HT1080 (cell line): Measurements from ENCODE around the gene TTF1. TPM values are rescaled to one million over a fixed set of nuclear protein-coding genes. Genes with fewer than 3 reads are reported as not detected.
A peak's percentile ranks its signal among the peaks of the same experiment; 100 is the strongest.

Experiments
- DNase-seq: peaks from one replicate; pipeline ENCODE4 v3.0.0-alpha.2; 2015; ENCODE audit warnings: low read depth
- total RNA-seq: library from RNA; depleted of rRNA; stranded (reverse); fragments of >200 nt; shearing (Covaris generic); gene quantifications from 2 replicates; pipeline ENCODE4 v1.2.3, GENCODE V29; 2014

Gene TTF1
- total RNA-seq, 1 experiment from 2014 or later: 18.1 TPM

DNA sequence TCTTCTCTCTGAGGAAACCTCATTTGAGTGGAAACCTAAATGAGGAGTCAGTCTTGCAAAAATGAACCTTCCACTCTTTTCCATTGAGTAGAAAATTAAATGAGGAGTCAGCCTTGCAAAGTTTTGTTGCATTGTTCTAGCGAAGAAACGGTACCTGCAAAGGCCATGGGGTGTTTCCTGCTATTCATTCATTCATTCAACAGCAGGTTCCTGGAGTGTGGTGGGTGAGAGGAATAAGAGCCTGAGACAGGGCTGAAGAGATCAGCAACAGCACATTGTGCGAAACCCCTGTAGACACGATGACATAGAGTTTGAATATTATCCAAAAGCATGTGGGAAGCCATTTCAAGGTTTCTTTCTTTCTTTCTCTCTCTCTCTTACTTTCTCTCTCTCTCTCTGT lies 37.2 kb downstream of the TTF1 start:
- DNase-seq: no peak

DNA sequence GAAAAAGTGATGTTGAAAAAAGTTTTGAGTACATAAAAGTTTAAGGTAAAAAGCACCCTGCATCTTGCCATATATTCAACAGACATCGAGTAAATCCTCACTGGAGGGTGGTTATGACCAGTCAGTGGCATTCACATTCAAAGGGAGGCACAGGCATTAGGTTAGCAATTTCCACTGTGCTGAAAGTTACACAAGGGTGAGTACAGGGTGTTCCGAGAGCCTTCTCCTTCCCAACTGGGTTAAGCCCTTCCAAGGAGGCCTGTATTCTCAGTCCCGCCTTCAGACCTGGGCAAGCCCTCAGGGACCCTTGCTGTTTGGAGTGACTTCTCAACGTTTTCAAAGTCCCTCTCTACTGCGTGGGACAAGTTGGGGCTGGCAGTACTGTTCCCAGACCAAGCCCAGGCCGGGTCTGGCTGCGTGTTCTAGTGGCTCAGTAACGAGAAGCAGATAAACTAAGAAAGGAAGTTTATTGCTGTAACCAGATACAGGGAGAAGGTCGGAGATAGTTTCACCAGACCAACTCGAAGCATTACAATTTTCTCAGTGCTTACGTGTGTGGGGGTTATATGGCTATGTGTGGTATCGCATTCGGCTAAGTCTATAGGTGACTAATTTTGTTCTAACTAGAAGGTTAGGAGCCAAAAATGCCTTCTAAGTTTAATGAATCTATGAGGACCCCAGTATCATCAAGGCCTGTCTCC lies 38.9 kb downstream of the TTF1 start:
- DNase-seq: no peak

DNA sequence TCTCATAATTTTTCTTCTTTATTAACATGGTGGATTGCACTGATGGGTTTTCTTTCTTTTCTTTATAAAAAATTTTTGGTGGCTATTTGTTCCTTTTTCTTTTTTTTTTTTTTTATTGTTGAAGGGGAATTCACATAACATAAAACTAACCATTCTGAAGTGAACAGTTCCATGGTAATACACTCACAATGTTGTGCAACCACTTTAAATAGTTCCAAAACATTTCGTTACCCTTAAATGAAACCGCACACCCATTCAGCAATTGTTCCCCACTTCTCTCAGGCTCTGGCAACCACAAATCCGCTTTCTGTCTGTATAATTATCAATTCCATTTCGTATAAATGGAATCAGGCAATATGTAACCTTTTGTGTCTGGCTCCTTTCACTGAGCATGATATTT lies 40.2 kb downstream of the TTF1 start:
- DNase-seq: no peak

DNA sequence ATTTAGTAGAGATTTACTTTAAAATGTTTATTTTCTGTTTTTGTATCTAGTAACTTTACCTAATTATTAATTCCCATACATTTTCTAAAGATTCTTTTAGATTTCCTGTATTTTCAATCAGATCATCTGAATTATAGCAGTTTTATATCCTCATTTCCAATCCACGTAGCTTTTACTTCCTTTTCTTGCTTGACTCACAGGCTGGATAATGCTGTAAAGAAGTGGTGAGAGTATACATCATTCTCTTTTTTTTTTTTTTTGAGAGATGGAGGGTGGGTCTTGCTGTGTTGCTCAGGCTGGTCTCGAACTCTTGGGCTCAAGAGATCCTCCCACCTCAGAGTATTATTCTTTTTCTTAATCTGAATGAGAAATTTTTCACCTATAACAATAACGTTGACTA lies 40.7 kb downstream of the TTF1 start:
- DNase-seq: no peak

DNA sequence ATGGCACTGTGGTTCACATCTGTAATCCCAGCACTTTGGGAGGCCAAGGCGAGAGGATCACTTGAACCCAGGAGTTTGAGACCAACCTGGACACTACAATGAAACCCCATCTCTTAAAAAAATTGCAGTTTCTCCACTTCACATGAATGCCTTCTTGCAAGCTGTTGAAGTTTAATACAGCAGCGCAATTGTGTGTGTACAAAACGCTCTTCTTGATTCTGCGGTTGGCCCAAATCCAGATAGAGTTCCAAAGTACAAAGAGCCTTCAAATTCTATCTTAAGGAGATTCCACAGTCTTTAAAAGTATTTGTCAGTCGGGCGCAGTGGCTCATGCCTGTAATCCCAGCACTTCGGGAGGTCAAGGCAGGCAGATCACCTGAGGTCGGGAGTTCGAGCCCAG lies 42.6 kb downstream of the TTF1 start:
- DNase-seq: no peak

DNA sequence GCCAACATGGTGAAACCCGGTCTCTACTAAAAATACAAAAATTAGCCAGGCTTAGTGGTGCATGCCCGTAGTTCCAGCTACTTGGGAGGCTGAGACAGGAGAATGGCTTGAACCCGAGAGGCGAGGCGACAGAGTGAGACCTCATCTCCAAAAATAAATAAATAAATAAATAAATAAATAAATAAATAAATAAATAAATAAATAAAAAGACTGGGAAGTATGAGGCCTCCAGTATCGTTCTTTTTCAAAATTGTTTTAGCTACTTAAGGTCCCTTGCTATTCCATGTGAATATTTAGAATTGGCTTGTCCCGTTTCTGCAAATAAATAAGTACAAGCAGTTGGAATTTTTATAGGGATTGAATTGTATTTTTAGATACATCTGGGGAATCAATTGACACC lies 48.9 kb downstream of the TTF1 start:
- DNase-seq: no peak

DNA sequence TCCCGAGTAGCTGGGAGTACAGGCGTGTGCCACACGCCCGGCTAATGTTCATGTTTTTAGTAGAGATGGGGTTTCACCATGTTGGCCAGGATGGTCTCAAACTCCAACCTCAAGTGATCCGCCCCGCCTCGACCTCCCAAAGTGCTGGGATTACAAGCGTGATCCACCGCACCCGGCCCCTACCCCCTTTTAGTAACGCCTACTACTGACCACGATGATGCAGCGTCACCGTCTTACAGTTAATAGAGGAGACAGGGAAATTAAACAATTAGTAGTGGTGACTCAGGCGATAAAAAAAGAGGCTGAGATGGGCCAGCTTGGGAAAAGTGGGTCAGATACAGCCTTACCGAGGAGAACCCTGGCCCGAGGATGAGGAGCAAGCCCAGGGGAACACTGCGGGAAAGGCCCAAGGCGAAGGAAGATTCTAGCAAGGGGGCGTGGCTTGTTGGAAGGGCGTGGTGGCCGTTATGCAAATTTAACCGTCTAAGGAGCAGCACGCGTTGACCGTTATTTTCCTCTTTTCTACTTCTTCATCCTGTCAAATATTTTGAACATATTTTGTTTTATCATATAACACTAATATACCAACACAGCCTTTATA lies 50.2 kb downstream of the TTF1 start:
- DNase-seq: no peak

DNA sequence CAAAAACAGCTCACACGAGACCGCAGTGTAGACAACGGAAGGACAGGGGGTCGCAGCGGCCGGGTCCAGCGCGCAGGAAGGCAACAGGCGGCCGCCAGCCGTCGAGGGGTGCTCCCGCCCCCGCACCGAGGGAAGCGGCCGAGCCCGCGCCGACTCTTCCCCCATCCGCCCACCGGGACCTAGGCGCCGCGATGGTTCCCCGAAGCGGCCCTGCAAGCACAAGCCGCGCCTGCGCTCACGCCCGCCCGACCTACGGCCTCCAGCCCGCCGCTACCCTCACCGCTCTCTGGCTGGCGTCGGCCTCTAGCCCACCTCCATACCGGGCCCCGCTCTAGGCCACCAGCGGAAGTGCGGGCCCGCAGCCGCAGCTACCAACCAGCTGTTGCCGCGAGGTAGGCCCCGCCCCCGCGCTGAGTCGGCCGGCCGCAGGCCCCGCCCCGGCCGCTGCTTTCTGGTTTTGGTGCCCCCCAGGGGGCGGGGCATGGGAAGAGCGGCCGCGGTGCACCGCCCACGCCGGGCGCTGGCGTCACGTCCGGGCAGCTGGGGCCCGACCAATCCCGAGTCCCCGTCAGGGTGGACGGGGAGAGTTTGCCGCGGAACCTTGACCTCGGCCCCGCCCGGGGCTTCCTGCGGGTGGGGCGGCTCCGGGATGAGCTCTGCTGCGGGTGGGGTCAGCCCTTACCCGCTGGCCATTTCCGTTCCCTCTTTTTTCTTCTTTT lies 51.8 kb downstream of the TTF1 start, which contains the start of gene SETX:
TSS of gene SETX (minus strand) at position 350 of the 719 bp plus-strand sequence. CDS start 5,558 bp downstream, outside the sequence.
- DNase-seq: peak; percentile 98

DNA sequence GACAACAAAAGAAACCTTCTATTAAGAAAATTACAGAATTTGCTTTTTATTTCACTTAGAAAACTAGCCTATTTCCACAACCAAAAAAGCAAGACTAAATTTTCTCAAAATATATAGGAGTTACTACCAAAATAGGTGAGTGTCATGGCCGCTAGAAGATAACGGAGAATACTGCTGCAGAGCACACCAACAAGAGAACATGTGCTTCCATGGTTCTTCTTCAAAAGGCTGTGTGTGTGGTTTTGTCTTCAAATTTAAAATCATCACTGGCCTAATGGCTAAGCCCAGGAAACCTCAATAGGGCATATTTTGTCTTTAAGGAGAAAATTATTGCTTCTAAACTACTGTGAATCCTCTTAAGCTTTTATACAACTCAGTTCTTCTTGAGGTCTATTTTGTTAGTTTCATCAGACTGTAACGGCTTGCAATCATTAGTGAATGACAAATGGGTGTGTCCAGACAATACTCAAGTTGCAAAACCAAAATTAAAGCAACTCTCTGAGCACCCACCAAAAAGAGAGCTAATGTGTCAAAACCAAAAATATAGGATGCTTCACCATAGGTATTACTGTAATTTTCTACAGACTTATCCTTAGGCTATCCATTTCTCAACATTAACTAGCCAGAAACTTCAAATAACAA lies 55.1 kb downstream of the TTF1 start:
- DNase-seq: no peak

DNA sequence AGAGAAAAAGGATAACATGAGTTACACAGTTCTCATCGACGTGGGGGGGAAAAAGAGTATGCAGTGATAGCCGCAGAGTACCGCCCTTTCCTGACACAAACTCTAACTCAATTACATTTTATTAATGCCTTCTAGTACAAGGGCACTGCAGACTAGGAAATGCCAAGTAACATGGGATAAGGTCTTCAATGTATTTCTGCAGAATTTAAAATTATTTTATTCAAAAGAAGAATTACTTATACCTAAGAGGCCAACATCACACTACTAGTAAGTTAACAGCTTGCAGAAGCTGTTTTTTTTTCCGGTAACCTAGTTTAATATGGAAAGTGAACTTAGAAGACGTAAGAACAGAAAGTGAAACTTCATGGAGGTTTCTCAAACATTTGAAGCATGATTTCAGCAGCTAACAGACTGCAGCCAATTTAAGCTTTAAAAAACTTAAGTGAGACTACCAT lies 55.8 kb downstream of the TTF1 start:
- no peak for DNase-seq

DNA sequence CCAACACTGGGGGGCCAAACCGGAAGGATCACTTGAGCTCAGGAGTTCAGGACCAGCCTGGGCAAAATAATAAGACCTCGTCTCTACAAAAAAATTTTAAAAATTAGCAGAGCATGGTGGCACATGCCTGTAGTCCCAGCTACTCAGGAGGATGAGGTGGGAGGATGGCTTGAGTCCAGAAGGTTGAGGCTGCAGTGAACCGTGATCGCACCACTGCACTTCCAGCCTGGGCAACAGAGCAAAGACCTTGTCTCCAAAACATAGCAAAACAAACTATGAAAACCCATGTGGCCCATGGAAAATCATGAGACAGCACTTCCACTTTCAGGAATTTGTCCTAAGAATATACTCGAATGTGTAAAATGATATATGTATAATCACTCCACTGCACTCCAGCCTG lies 58.0 kb downstream of the TTF1 start:
- DNase-seq: no peak

DNA sequence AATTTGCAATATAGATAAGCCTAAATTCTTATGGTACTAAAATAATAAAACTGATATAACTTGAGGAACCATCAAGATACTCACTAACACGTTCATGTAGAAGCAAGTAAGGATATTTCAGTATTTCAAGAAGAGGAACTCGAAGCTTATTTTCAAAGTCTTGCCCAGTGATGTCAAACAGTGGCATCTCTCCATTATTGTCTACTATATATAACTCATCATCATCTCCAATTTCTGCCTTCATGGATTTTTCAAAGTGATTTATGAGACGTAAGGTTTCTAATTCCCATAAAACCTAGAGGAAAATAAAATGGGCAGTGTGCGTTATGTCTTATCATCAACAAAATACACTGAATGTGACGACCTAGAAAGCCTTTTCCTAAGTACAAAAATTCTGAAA lies 60.5 kb downstream of the TTF1 start:
- DNase-seq: no peak

DNA sequence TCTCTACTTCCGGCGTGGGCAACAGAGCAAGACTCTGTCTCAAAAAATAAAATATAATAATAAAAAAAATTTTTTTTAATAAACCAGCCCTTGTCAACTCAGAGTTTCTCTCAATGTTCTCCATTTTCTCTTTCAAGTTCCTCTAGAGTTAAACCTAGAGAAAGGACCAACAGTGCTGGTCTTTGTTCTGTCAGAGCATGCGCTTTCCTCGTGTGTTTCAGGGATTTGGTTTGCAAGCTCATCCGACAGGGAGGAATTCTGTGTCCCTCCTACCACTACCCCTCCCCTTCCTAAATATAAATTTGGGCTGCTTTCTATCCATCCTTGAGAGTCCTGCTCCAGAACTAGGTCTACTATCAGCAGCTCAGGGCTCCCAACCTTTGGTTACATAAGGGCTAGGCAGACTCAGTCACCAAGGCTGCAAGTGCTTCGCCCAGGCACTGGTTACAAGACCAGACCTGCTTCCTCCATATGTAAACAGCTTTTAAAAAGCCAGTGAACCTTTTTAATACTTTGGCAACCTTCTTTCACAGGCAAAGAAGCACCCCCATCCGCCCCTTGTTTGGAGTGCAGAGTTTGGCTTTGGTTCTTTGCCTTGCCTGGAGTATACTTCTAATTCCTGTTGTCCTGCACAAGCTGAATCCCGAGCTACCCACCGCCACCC lies 65.3 kb downstream of the TTF1 start:
- no peak for DNase-seq

DNA sequence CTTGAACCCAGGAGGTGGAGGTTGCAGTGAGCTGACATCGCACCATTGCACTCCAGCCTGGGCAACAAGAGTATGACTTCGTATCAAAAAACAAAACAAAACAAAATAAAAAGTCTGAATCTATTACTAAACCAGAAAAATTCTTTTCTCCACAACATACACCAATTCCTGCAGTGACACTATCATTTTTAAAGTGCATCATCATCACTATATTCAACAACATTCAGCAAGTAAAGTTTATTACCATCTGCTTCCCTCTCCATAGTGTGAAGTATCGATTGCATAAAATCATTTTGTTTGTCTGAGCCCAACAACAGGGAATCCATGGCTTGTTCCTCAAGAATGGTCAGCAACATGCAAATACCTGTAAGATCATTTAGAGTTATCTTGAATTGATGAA lies 72.3 kb downstream of the TTF1 start:
- no peak for DNase-seq

DNA sequence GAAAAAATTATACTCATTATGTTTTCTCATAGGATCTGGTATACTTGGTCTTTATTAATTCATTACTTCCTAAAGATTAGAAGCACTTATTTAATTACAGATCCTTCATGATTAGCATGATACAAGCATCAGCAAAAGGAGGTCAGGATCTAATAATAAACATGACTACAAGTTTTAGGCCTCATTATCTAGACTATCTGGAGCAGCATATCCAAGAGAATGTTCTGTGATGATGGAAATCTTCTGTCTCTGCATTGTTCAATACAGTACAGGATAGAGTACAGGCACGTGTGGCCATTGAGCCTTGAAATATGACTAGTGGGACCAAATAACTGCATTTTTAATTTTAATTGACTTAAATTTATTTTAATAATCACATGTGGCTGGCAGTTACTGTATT lies 73.1 kb downstream of the TTF1 start:
- DNase-seq: no peak

DNA sequence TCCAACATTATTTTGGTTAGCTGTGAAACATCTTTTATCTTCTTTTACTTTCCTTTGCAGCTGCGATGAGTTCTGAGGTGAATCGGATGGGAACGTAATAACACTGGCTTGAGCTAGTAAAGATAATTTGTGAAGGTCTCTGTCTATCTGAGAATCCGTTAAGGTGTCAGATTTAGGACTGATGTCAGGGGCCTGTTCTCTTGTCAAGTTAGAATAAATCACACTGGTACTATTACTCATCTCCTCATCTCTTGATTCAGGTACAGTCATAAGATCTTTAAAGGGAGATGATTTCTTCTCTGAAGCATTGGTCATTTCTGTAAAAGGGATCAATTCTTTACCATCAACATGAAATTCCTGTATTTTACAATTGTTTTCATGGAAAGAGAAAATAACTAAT lies 78.1 kb downstream of the TTF1 start:
- no peak for DNase-seq

DNA sequence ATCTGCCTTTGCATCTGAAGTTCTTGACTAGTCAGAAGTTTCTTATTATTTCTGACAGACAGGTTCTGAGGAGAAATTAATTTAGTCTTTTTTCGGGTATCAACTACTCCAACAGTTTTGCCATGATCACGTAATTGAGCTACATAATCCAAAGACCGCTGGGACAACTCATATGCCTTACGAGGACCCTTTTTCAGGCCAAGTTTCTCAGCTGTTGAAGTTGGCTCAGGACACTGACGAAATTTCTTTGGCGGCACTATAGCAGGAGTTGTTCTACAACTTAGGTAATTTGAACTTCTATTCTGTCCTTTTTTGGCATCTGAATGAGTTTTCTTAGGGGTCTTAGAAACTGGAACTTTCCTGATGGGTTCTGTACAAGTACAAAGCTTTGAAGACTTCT lies 79.1 kb downstream of the TTF1 start:
- DNase-seq: no peak
